HuH-7 (cell line): ENCODE results near the gene TSPAN2.
"Not testable (repeated sequence)": the region's sequence is repeated elsewhere in the genome, so short reads cannot be mapped to it uniquely, and the experiment has no call there.

Experiments
- DNase-seq: peaks from one replicate; pipeline ENCODE4 v3.0.0; 2011; ENCODE audit warnings: low spot score

The TSPAN2 gene

GRCh38 chr1:115036814-115037507, 52.3 kb downstream of the TSPAN2 start:
- no peak for DNase-seq

- DNase-seq, result no peak
These were observed 53.7 kb downstream of the TSPAN2 start for GRCh38 chr1:115035652-115036051.

GRCh38 chr1:115031595-115031994, 57.7 kb downstream of the TSPAN2 start:
- no peak for DNase-seq

- DNase-seq, result no peak
These were observed 59.8 kb downstream of the TSPAN2 start, which contains the start of gene TSHB for GRCh38 chr1:115029526-115029925. TSS of gene TSHB (plus strand) at chr1:115029826. CDS start at chr1:115033363, 3,537 bp downstream.

GRCh38 chr1:115023593-115023992, 65.7 kb downstream of the TSPAN2 start:
- no peak for DNase-seq

GRCh38 chr1:115021145-115021544, 68.2 kb downstream of the TSPAN2 start:
- no peak for DNase-seq

- DNase-seq, result not testable (repeated sequence)
These were observed 69.8 kb downstream of the TSPAN2 start for GRCh38 chr1:115019549-115019948.

- no peak for DNase-seq
These were observed 75.5 kb downstream of the TSPAN2 start for GRCh38 chr1:115013792-115014191.

GRCh38 chr1:115012434-115012833, 76.9 kb downstream of the TSPAN2 start:
- DNase-seq, result no peak

- DNase-seq, result no peak
These were observed 77.3 kb downstream of the TSPAN2 start for GRCh38 chr1:115012006-115012405.

GRCh38 chr1:115006191-115006590, 83.1 kb downstream of the TSPAN2 start:
- DNase-seq, result no peak
